C4-2B (cell line): ENCODE measurements around the gene TTC28.
"Not testable (repeated sequence)": the region's sequence is repeated elsewhere in the genome, so short reads cannot be mapped to it uniquely, and the experiment has no call there.

Experiments
- H3K27ac ChIP-seq: fragments of 450-650 bp; 2 replicates; pipeline ENCODE4 v1.5.1; 2017
- CTCF ChIP-seq: fragments of 450-650 bp; conservative IDR thresholded peaks from 2 replicates; pipeline ENCODE4 v1.5.1; 2017; ENCODE audit warnings: mild to moderate bottlenecking
- ZFX ChIP-seq: fragments of 450-650 bp; IDR thresholded peaks from 2 replicates; pipeline ENCODE4 v1.6.1; 2017

TTC28 gene

GRCh38 chr22:28369854-28370253 is 309.8 kb downstream of the TTC28 start:
- TF ChIP-seq ZFX (no peak), CTCF (no peak)
- H3K27ac ChIP-seq, result no peak overlapping the region

- no peak overlapping the region for H3K27ac ChIP-seq
- TF ChIP-seq ZFX (no peak), CTCF (no peak)
These were observed 312.8 kb downstream of the TTC28 start for GRCh38 chr22:28366856-28367255.

- TF ChIP-seq ZFX, result no peak
- no peak for TF ChIP-seq CTCF
- no peak overlapping the region for H3K27ac ChIP-seq
These were observed 314.3 kb downstream of the TTC28 start for GRCh38 chr22:28365371-28365770.

GRCh38 chr22:28364105-28364504 is 315.5 kb downstream of the TTC28 start:
- not testable (repeated sequence) for H3K27ac ChIP-seq

GRCh38 chr22:28360939-28361338 is 318.7 kb downstream of the TTC28 start:
- no peak overlapping the region for H3K27ac ChIP-seq
- TF ChIP-seq CTCF (no peak), ZFX (no peak)

GRCh38 chr22:28358312-28358711 is 321.3 kb downstream of the TTC28 start:
- TF ChIP-seq ZFX (no peak), CTCF (no peak)
- no peak overlapping the region for H3K27ac ChIP-seq

GRCh38 chr22:28357193-28357592 is 322.4 kb downstream of the TTC28 start:
- H3K27ac ChIP-seq, result no peak overlapping the region
- TF ChIP-seq ZFX (no peak), CTCF (no peak)

- no peak overlapping the region for H3K27ac ChIP-seq
- TF ChIP-seq CTCF (no peak), ZFX (no peak)
These were observed 328.2 kb downstream of the TTC28 start for GRCh38 chr22:28351476-28351875.
